ENCODE data around the gene KLHL29. TPM values are rescaled to one million over a fixed set of nuclear protein-coding genes. Genes with fewer than 3 reads are reported as not detected.

KLHL29 gene
- total and polyA plus RNA-seq, 4 experiments from 2014 or later: 0.24 to 2.4 (median 1.9) TPM; not detected in 1

DNA sequence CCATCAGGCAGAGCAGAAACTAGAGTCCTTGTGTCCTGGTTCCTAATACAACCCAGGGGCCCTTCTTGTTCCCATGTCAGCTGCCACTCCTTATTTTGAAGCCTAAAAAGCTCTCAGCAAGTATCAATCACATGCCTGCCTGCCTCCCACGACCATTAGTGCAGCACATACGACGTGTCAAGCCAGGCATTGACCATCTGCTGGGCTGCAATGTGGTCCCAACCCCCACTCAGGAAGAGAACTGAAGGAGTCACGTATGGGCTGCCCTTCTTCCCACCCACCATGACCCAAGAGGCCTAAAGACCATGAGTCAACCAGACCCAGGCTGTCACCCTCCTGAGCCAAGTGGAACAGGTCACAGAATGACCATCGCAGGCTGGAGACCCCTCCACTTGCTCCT, 98.8 kb downstream of the KLHL29 start:
- H3K27me3 ChIP-seq (ENCODE audit: insufficient read depth, low read length): no peaks in the 10 kb centered on the region
- ChIA-PET CTCF (ENCODE audit: partially characterized antibody) (no interaction called here), POLR2A (ENCODE audit: partially characterized antibody) (no interaction called here)
- no peaks in the 10 kb centered on the region for H3K9me3 ChIP-seq (ENCODE audit: control insufficient read depth in 1 of 2, low read length in 2 of 2)
- Mint-ChIP-seq H3K27ac (no peak overlapping the region), H3K4me3 (no peak overlapping the region), H3K27me3 (peaks cover 4 to 13% of the 10 kb centered on the region in 2 donors), H3K36me3 (no peaks in the 10 kb centered on the region), H3K4me1 (no peaks in the 10 kb centered on the region), H3K9me3 (no peaks in the 10 kb centered on the region)
- no peaks in the 10 kb centered on the region for H3K36me3 ChIP-seq (ENCODE audit: insufficient read depth, low read length)
- no peak overlapping the region for H3K4me3 ChIP-seq (ENCODE audit: low read length in 2 of 2)
- H3K27ac ChIP-seq (ENCODE audit: low read depth, low read length): no peak overlapping the region
- DNase-seq: no peak
- intact Hi-C loops (cut with micrococcal nuclease): no loop called here
- no peaks in the 10 kb centered on the region for H3K4me1 ChIP-seq (ENCODE audit: insufficient read depth, low read length)

DNA sequence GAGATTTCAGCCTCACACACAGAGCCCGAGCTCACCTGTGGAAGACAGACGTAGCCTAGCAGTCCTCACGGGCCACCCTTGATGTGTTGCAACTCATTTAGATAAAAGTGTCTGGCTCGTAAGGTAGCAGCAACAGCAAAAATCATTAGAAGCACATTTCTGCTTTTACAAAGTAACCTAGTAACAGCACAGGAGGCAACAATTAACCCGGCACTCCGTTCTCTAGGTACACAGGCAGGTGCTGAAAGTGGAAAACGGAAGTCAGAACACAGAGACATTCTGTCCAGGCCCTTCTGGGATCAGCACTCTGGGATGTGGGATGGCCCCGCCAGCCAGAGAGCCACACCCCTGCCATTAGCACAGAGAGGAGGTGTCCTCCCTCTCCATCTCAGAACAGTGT, 99.3 kb downstream of the KLHL29 start:
- intact Hi-C loops (cut with micrococcal nuclease): no loop called here

DNA sequence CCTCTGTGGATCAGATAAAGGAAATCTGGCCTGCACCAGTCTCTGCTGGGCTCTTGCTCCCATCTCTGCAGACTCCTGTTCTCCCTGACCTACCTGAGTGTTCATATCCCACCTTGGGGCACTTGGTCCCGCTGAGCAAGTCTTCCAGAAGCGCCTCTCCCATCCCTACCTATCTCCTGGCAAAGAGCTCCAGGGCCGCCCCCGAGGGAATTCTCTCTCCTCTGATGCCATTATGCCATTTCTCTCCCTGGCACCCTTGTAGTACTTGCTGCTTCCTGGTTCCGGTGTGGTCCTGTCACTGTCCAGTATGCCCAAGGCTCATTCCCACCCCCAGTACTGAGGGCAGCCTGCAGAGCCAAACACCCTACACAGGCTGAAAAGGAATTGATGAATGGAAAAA, 99.8 kb downstream of the KLHL29 start:
- ChIA-PET CTCF (ENCODE audit: partially characterized antibody) (no interaction called here), POLR2A (ENCODE audit: partially characterized antibody) (no interaction called here)
- Histone ChIP-seq H3K36me3 (ENCODE audit: insufficient read depth, low read length) (no peaks in the 10 kb centered on the region), H3K27me3 (ENCODE audit: insufficient read depth, low read length) (no peaks in the 10 kb centered on the region), H3K4me3 (ENCODE audit: low read length in 2 of 2) (no peak overlapping the region), H3K4me1 (ENCODE audit: insufficient read depth, low read length) (no peaks in the 10 kb centered on the region), H3K27ac (ENCODE audit: low read depth, low read length) (no peak overlapping the region), H3K9me3 (ENCODE audit: control insufficient read depth in 1 of 2, low read length in 2 of 2) (no peaks in the 10 kb centered on the region)
- Mint-ChIP-seq H3K27me3 (peaks cover 2 to 15% of the 10 kb centered on the region in 2 donors), H3K4me3 (no peak overlapping the region), H3K27ac (no peak overlapping the region), H3K4me1 (peaks cover 3 to 5% (median 4%) of the 10 kb centered on the region in 4 donors), H3K36me3 (no peaks in the 10 kb centered on the region), H3K9me3 (no peaks in the 10 kb centered on the region)
- DNase-seq: no peak
- intact Hi-C loops (cut with micrococcal nuclease): no loop called here

More for the DNA sequence above, 99.3 kb downstream of the KLHL29 start:
- H3K4me1 Mint-ChIP-seq: peaks cover 0 to under 1% (median under 1%) of the 10 kb centered on the region in 4 donors
- POLR2A ChIA-PET (ENCODE audit: partially characterized antibody): no interaction called here
- H3K9me3 Mint-ChIP-seq: no peaks in the 10 kb centered on the region
- H3K27me3 Mint-ChIP-seq: peaks cover 4 to 14% of the 10 kb centered on the region in 2 donors
- H3K36me3 ChIP-seq (ENCODE audit: insufficient read depth, low read length): no peaks in the 10 kb centered on the region
- H3K27me3 ChIP-seq (ENCODE audit: insufficient read depth, low read length): no peaks in the 10 kb centered on the region
- no peak overlapping the region for H3K27ac ChIP-seq (ENCODE audit: low read depth, low read length)
- CTCF ChIA-PET (ENCODE audit: partially characterized antibody): no interaction called here
- H3K36me3 Mint-ChIP-seq: no peaks in the 10 kb centered on the region
- no peak overlapping the region for H3K4me3 ChIP-seq (ENCODE audit: low read length in 2 of 2)
- no peak for DNase-seq
- no peak overlapping the region for H3K27ac Mint-ChIP-seq
- H3K4me1 ChIP-seq (ENCODE audit: insufficient read depth, low read length): no peaks in the 10 kb centered on the region
- no peak overlapping the region for H3K4me3 Mint-ChIP-seq
- no peaks in the 10 kb centered on the region for H3K9me3 ChIP-seq (ENCODE audit: control insufficient read depth in 1 of 2, low read length in 2 of 2)

- no peaks in the 10 kb centered on the region for H3K36me3 Mint-ChIP-seq
- no peak overlapping the region for H3K27ac Mint-ChIP-seq
- intact Hi-C loops (cut with micrococcal nuclease): no loop called here
- Histone ChIP-seq H3K9me3 (ENCODE audit: control insufficient read depth in 1 of 2, low read length in 2 of 2) (no peaks in the 10 kb centered on the region), H3K36me3 (ENCODE audit: insufficient read depth, low read length) (no peaks in the 10 kb centered on the region), H3K4me1 (ENCODE audit: insufficient read depth, low read length) (peaks cover 3% of the 10 kb centered on the region), H3K27me3 (ENCODE audit: insufficient read depth, low read length) (no peaks in the 10 kb centered on the region), H3K27ac (ENCODE audit: low read depth, low read length) (no peak overlapping the region), H3K4me3 (ENCODE audit: low read length in 2 of 2) (no peak overlapping the region)
- ChIA-PET POLR2A (ENCODE audit: partially characterized antibody) (no interaction called here), CTCF (ENCODE audit: partially characterized antibody) (no interaction called here)
- H3K4me3 Mint-ChIP-seq: no peak overlapping the region
- H3K9me3 Mint-ChIP-seq: no peaks in the 10 kb centered on the region
- no peak for DNase-seq
- H3K4me1 Mint-ChIP-seq: peaks cover 5 to 10% (median 9%) of the 10 kb centered on the region in 4 donors
- peaks cover 2 to 17% of the 10 kb centered on the region in 2 donors for H3K27me3 Mint-ChIP-seq
Measured at GRCh38 chr2:23485261-23485660, 100.3 kb downstream of the KLHL29 start.

DNA sequence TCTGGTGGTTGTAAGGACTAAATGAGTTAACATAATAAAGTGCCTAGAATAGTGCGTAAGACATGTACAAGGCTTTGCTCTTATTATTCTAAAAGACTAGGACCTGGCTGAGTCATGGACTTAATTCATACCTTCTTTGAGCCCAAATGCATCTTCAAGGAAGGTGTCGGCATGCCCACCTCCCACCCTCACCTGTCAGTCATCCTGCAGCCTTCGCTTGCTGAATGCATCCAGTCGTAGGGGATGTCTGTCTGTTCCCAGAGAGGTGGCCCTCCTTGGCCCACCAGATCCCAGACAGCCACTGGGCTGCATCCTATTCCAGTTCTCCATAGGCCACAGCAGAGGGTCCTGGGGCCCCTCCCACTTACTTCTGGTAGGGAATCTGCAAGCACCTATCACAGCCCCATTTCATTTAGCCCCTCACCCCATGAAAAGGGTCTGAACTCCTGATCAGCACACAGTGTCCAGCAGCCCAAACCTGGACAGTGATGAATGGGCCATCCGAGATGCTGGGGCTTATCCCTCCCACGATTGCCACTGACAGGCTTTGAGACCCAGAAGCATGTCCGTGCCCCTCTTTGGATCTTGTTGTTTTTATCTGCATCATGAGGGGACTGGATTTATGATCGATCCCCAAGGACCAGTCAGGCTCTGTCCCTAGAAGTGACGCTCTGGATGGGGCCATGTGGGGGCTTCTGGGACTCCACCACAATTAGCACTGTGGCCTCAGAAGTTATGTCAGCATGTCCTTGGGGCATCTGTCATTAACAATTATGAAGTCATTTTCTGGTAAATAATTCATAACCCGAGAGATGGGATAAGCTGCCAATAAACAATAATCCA, 101.1 kb downstream of the KLHL29 start:
- Histone ChIP-seq H3K4me3 (ENCODE audit: low read length in 2 of 2) (no peak overlapping the region), H3K27me3 (ENCODE audit: insufficient read depth, low read length) (no peaks in the 10 kb centered on the region), H3K4me1 (ENCODE audit: insufficient read depth, low read length) (peaks cover 3% of the 10 kb centered on the region), H3K36me3 (ENCODE audit: insufficient read depth, low read length) (no peaks in the 10 kb centered on the region), H3K27ac (ENCODE audit: low read depth, low read length) (no peak overlapping the region), H3K9me3 (ENCODE audit: control insufficient read depth in 1 of 2, low read length in 2 of 2) (no peaks in the 10 kb centered on the region)
- no peak for DNase-seq
- POLR2A ChIA-PET (ENCODE audit: partially characterized antibody): no interaction called here
- Mint-ChIP-seq H3K27me3 (peaks cover 2 to 17% of the 10 kb centered on the region in 2 donors), H3K36me3 (no peaks in the 10 kb centered on the region), H3K9me3 (no peaks in the 10 kb centered on the region), H3K4me1 (peaks cover 5 to 10% (median 9%) of the 10 kb centered on the region in 4 donors), H3K4me3 (no peak overlapping the region), H3K27ac (no peak overlapping the region)
- CTCF ChIA-PET (ENCODE audit: partially characterized antibody): no interaction called here
- intact Hi-C loops (cut with micrococcal nuclease): no loop called here

GRCh38 chr2:23486684-23487075, 101.7 kb downstream of the KLHL29 start:
- no peaks in the 10 kb centered on the region for H3K9me3 Mint-ChIP-seq
- no peak for DNase-seq
- H3K4me1 Mint-ChIP-seq: peaks cover 5 to 10% (median 9%) of the 10 kb centered on the region in 4 donors
- CTCF ChIA-PET (ENCODE audit: partially characterized antibody): no interaction called here
- Histone ChIP-seq H3K9me3 (ENCODE audit: control insufficient read depth in 1 of 2, low read length in 2 of 2) (no peaks in the 10 kb centered on the region), H3K27me3 (ENCODE audit: insufficient read depth, low read length) (no peaks in the 10 kb centered on the region), H3K4me1 (ENCODE audit: insufficient read depth, low read length) (peaks cover 3% of the 10 kb centered on the region), H3K4me3 (ENCODE audit: low read length in 2 of 2) (no peak overlapping the region), H3K27ac (ENCODE audit: low read depth, low read length) (no peak overlapping the region), H3K36me3 (ENCODE audit: insufficient read depth, low read length) (no peaks in the 10 kb centered on the region)
- POLR2A ChIA-PET (ENCODE audit: partially characterized antibody): no interaction called here
- intact Hi-C loops (cut with micrococcal nuclease): no loop called here
- peaks cover 2 to 17% of the 10 kb centered on the region in 2 donors for H3K27me3 Mint-ChIP-seq
- no peak overlapping the region for H3K4me3 Mint-ChIP-seq
- no peaks in the 10 kb centered on the region for H3K36me3 Mint-ChIP-seq
- no peak overlapping the region for H3K27ac Mint-ChIP-seq

- ChIA-PET POLR2A (ENCODE audit: partially characterized antibody) (no interaction called here), CTCF (ENCODE audit: partially characterized antibody) (no interaction called here)
- no peak overlapping the region for H3K4me3 ChIP-seq (ENCODE audit: low read length in 2 of 2)
- Mint-ChIP-seq H3K4me3 (no peak overlapping the region), H3K27me3 (peaks cover 3 to 14% of the 10 kb centered on the region in 2 donors), H3K27ac (no peak overlapping the region), H3K4me1 (peaks cover 5 to 10% (median 9%) of the 10 kb centered on the region in 4 donors), H3K36me3 (no peaks in the 10 kb centered on the region), H3K9me3 (no peaks in the 10 kb centered on the region)
- intact Hi-C loops (cut with micrococcal nuclease): no loop called here
- H3K27ac ChIP-seq (ENCODE audit: low read depth, low read length): no peak overlapping the region
- no peak for DNase-seq
- H3K36me3 ChIP-seq (ENCODE audit: insufficient read depth, low read length): no peaks in the 10 kb centered on the region
- peaks cover 3% of the 10 kb centered on the region for H3K4me1 ChIP-seq (ENCODE audit: insufficient read depth, low read length)
- H3K9me3 ChIP-seq (ENCODE audit: control insufficient read depth in 1 of 2, low read length in 2 of 2): no peaks in the 10 kb centered on the region
- no peaks in the 10 kb centered on the region for H3K27me3 ChIP-seq (ENCODE audit: insufficient read depth, low read length)
Measured at GRCh38 chr2:23487735-23488492, 102.9 kb downstream of the KLHL29 start.

Measured in CD4-positive, alpha-beta memory T cell (primary cell).